ENCODE data around the gene UTP11. TPM values are rescaled to one million over a fixed set of nuclear protein-coding genes. Genes with fewer than 3 reads are reported as not detected.

Gene UTP11
- total RNA-seq, 1 experiment from 2014 or later = 45.4 TPM

- in situ Hi-C loops (cut with HindIII; ENCODE audit: low pct_unique_long_range_greater_than_20kb, low sequenced_read_pairs) = no loop called here
- no peak for DNase-seq (ENCODE audit: low read depth)
These were observed 29.7 kb downstream of the UTP11 start for GRCh38 chr1:38041936-38042834.

DNA sequence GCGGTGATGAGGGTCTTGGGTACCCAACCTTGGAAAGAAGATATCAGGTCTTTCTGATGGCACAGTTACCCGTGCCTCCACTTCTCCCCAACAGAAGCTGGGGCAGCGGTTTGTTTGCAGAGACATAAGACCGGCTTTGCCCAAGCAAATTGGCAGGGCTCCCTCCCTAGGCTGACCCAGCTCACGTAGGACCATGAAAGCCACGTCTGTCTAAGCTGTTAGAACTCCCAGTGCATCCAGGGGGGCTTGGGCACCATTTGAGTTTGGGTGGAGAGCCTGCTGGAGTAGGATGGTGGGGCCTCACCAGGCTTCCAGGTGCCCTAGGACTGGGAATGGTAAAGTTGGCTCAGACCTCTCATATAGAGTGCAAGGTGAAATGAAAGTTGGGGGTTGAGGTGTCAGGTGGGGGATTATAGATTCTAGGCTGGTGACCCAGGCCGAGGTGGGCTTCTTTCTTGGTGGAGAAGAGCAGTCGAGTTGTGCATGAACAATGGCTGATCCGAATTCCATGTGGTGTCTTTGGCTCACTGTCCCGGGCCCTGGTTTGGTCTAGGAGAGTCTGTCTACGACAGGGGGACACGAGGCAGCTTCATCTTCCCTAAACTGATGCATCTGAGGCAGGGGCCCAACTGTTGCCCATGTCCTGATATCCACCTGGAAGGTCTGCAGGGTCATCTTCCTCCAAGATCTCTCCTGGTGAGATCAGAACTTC is 30.7 kb downstream of the UTP11 start:
- in situ Hi-C loops (cut with HindIII; ENCODE audit: low pct_unique_long_range_greater_than_20kb, low sequenced_read_pairs) = no loop called here
- DNase-seq (ENCODE audit: low read depth) = no peak

GRCh38 chr1:38044221-38045215 is 32.0 kb downstream of the UTP11 start:
- in situ Hi-C loops (cut with HindIII; ENCODE audit: low pct_unique_long_range_greater_than_20kb, low sequenced_read_pairs) = no loop called here
- DNase-seq (ENCODE audit: low read depth) = no peak

DNA sequence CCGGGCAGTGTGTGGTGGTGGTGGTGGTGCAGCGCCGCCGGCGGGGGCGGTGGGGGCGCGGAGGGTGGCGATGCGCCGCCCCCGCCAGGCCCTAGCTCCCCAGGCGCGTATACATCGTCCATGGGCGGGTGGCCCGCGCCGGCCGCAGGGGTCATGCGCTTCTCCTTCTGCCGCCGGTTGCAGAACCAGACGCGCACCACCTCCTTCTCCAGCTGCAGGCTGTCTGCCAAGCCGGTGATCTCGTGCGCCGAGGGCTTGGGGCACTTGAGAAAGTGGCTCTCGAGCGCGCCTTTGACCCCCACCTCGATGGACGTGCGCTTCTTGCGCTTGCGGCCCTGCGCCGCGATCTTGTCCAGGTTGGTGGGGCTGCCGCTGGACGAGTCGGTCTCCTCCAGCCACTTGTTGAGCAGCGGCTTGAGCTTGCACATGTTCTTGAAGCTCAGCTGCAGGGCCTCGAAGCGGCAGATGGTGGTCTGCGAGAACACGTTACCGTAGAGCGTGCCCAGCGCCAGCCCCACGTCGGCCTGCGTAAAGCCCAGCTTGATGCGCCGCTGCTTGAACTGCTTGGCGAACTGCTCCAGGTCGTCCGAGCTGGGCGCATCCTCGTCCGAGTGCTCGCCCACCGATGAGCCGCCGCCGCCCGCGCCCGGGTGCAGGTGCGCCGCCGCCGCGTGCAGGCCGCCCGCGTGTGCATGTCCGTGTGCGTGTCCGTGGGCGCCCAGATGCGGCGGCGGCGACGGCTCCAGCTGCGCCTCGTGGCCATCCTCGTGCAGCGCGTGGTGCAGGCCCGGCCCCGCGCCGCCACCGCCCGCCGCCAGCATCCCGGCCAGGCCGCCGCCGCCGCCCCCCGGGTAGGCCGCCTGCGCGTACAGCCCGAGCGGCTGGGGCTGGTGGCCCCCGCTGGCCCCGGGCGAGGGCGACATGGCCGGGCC is 33.1 kb downstream of the UTP11 start:
- in situ Hi-C loops (cut with HindIII; ENCODE audit: low pct_unique_long_range_greater_than_20kb, low sequenced_read_pairs) = no loop called here

GRCh38 chr1:38046333-38046883 is 33.9 kb downstream of the UTP11 start, which contains the start of gene POU3F1:
Gene POU3F1 (minus strand): TSS chr1:38046793. CDS start chr1:38046743, 50 bp downstream.
- in situ Hi-C loops (cut with HindIII; ENCODE audit: low pct_unique_long_range_greater_than_20kb, low sequenced_read_pairs) = no loop called here
- DNase-seq (ENCODE audit: low read depth) = no peak

More for the DNA sequence above, 33.1 kb downstream of the UTP11 start:
- no peak for DNase-seq (ENCODE audit: low read depth)

DNA sequence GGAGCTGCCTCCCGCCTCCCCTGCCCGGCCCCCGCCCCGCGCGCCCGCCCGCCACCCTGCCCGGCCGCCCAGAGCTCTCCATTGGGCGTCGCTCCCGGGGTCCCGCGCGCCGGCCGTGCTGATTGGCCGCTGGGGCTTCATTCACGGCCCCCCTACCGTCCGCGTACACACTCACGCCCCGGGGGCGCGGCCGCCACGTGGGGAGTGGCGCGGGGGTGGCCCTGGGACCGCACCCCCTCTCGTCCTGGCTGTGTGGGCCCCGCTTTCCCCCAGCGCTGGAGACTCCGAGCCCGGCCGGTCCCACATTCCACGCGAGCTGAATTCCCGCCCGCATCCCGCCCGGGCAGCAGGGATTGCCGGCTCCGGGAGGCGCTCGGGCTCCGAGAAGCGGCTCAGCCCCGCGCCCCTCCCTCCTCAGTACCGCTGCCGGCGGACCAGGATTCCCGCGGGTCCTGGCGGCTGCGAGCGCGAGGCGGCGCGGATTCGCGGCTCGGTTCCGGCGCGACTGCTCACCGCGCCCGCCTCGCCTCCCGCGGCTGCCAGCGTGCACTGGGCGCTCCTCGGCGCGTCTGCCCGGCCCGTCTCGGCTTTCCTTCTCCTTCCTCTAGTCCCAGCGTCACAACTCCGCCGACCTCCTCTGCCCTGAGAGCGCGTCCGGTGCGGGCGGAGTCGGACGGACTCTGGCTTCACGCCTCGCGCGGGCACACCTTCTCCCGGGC is 34.5 kb downstream of the UTP11 start:
- DNase-seq (ENCODE audit: low read depth) = peak; percentile 80
- in situ Hi-C loops (cut with HindIII; ENCODE audit: low pct_unique_long_range_greater_than_20kb, low sequenced_read_pairs) = no loop called here

DNA sequence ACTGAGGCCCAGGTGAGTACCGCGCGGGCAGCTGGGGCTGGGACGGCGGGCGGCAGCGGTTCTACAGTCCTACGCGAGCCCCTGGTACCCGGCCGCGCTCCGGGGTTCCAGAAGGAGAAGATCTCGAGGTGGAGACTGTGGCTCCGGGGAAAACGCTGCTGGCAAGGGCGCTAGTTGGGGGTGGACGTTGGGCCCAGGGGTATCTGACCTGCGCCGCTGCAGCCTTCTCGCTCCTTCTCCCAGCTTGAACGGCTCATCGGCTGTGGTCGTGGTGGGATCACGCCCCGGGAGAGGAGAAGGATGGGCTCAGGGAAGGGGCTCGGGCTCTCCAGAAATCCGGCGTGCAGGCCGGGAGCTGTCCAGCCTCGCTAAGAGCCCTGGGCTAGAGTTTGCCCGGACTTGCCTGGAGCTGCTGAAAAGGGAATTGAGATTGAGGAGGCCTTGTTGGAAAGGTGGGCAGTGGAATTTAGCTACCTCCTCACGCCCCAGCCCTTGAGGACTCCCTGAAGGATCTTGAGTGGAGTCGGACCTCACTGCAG is 35.1 kb downstream of the UTP11 start:
- in situ Hi-C loops (cut with HindIII; ENCODE audit: low pct_unique_long_range_greater_than_20kb, low sequenced_read_pairs) = no loop called here
- no peak for DNase-seq (ENCODE audit: low read depth)

DNA sequence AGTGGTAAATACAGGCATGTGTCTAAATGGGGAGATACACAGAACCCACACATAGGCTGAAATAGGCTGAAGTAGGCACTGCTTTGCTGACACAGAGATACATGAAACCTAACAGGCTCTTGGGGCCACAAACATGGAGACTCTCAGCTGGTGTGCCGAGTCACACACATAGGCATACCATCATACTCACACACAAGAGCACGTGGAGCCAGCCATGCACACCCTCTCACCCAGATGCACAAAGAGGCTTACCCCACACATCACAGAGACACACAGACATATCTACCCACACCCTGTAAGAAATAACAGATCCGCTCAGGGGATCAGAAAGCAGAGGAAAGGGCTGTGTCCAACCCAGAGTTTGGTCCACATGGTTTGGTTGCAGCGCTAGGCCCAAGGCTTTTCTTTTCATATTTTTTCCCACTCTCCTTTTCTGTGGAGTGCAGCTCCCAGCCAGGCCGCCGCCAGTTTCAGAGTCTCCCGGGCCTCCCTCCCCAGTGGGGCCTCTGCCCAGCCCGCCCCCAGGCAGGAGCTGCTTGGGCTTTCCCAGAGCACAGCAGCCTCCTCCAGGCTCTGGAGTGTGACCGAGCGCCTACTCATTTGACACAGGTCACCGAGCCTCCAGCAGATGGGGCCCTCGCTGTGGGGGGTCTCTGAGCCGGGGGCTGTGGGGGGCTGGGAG is 38.0 kb downstream of the UTP11 start:
- in situ Hi-C loops (cut with HindIII; ENCODE audit: low pct_unique_long_range_greater_than_20kb, low sequenced_read_pairs) = no loop called here
- no peak for DNase-seq (ENCODE audit: low read depth)

- DNase-seq (ENCODE audit: low read depth) = no peak
- in situ Hi-C loops (cut with HindIII; ENCODE audit: low pct_unique_long_range_greater_than_20kb, low sequenced_read_pairs) = no loop called here
These were observed 38.6 kb downstream of the UTP11 start for GRCh38 chr1:38051079-38051543.

DNA sequence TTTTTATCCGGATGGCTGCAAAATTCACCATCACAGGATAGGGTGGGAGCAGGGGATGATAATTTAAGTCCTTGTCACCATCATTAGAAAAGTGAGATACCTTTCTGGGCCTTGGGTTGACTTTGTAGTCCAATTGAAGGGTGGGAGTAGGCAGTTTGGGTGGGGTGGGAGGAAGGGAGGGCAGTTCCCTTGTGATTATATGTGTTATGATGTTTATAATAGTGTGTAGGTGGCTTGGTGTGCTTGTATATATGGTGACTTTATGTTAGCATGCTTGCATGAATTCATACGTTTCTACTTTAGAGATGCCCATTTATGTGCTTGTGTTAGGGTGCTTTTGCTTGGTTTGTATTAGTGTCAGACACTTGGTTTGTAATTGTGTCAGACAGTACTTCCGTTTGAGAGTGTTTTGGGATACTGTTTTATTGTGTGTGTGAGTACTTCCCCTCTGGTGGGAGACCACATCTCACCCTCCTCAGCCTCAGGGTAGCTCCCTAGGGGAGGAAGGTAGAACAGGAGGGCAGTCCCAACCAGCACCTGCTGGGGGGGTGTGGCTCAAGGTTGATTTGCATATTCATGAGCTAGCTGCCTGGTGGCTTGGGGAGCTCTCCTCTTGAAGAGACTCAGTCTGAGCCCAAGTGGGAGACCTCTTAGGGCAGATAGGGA is 40.3 kb downstream of the UTP11 start:
- no peak for DNase-seq (ENCODE audit: low read depth)
- in situ Hi-C loops (cut with HindIII; ENCODE audit: low pct_unique_long_range_greater_than_20kb, low sequenced_read_pairs) = no loop called here

DNA sequence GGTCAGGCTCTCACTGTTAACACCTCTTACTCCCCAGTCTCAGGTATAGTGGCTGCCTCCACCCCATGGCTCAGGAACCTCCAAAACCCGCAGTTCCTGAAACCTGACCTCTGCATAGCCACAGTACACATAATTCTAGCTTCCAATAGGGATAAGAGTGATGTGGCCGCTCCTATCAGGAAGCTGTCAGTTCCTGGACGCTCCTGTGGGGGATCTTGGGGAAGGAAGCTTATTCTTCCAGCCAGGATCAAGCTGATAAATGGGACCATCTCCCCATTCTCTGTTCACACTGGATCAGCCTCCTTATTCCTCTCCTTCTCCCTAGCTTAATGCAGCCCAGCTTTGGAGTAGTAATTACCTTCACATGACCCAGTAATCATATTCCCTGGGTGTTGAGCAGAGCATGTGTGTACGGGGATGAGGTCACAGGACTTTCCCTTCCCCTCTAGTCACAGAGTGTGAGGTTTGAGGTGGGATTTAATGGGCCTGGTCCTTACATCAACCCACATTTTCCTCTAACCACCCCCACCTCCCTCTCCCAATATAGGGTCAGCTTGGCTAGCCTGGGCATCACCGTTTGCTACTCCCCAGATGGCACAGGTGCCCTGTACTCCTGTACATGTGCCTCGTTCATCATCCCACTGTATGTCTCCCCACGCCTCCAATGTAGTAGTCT is 41.0 kb downstream of the UTP11 start:
- in situ Hi-C loops (cut with HindIII; ENCODE audit: low pct_unique_long_range_greater_than_20kb, low sequenced_read_pairs) = no loop called here
- DNase-seq (ENCODE audit: low read depth) = no peak

DNA sequence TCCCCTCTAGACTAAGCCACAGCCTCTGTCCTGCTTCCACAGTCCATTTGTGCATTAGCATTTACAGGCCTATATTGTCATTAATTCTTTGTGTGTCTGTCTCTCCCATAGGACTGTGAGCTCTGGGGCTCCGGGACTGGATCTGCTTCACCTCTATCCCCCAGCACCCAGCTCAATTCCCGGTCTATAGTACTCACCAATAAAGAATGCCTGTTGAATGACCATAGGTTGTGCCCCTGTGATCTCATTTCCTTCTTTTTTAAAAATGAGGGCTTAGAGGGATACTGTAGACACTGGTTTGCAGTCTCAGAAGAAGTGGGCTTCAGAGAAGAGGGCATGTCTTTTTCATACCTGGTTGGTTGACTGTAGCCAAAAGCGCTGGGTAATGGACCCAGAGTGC is 42.9 kb downstream of the UTP11 start:
- no peak for DNase-seq (ENCODE audit: low read depth)
- in situ Hi-C loops (cut with HindIII; ENCODE audit: low pct_unique_long_range_greater_than_20kb, low sequenced_read_pairs) = no loop called here

DNA sequence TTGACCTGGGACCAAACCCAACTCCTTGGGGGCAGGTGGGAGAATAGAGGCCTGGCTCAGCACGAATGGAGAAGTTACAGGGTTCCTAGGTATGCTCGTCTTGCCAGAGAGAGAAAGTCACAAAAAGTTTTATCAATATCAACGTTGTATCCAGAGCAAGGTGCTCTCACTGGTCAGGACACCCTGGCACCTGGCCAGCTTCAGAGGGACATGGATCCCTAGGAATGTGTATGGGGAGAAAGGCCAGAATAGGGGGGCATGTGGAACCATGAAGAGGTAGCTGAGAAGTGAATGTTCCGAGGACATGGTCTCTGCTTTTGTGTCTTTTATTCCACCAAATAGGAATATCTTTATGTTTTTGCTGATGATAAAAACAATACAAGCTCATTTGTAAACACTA is 43.4 kb downstream of the UTP11 start:
- in situ Hi-C loops (cut with HindIII; ENCODE audit: low pct_unique_long_range_greater_than_20kb, low sequenced_read_pairs) = no loop called here
- DNase-seq (ENCODE audit: low read depth) = no peak

- in situ Hi-C loops (cut with HindIII; ENCODE audit: low pct_unique_long_range_greater_than_20kb, low sequenced_read_pairs) = no loop called here
- no peak for DNase-seq (ENCODE audit: low read depth)
These were observed 47.2 kb downstream of the UTP11 start for GRCh38 chr1:38059635-38060250.

Measured in Caki2 (cell line).